H1 (cell line): ENCODE measurements around the gene ING5. TPM values are rescaled to one million over a fixed set of nuclear protein-coding genes. Genes with fewer than 3 reads are reported as not detected.

Source experiments
- CTCF ChIA-PET: fragments of 300-600 bp; sonication (Branson Sonifier 250); formaldehyde crosslinking; loops from one replicate; lab custom pipeline; 2021; ENCODE audit not compliant: partially characterized antibody; lab: Charles Lee
- POLR2A ChIA-PET: fragments of 300-600 bp; sonication (Branson Sonifier 250); formaldehyde crosslinking; loops from one replicate; lab custom pipeline; 2021; ENCODE audit warnings: inconsistent platforms; ENCODE audit not compliant: partially characterized antibody; lab: Charles Lee
- DNase-seq, 2 experiments: peaks; one replicate each; pipeline versions ENCODE4 v3.0.0 to v3.0.0-alpha.2; 2010 to 2022; ENCODE audit warnings: low spot score in 2 of 2, low read depth in 1 of 2, mixed read lengths in 1 of 2
- FAIRE-seq: peaks from 2 replicates; lab custom pipeline; 2011; peaks lifted over from hg19 to GRCh38; lab: Jason Lieb, UNC
- H2AFZ ChIP-seq: 2 replicates; pipeline ENCODE4 v1.8.1; 2012; ENCODE audit warnings: low read length, inconsistent platforms
- H2AK5ac ChIP-seq: 2 replicates; pipeline ENCODE4 v1.6.1; 2013; ENCODE audit warnings: low read depth, low read length
- H2BK120ac ChIP-seq: replicated peaks from 2 replicates; pipeline ENCODE3; 2013; ENCODE audit warnings: low read depth, low read length, inconsistent platforms
- H2BK12ac ChIP-seq: 2 replicates; pipeline ENCODE4 v1.6.1; 2013; ENCODE audit warnings: low read depth, low read length
- H2BK15ac ChIP-seq: 2 replicates; pipeline ENCODE4 v1.6.1; 2013; ENCODE audit warnings: low read length
- H2BK20ac ChIP-seq: 2 replicates; pipeline ENCODE4 v1.6.1; 2013; ENCODE audit warnings: low read length
- H2BK5ac ChIP-seq: 2 replicates; pipeline ENCODE4 v1.6.1; 2013; ENCODE audit warnings: low read depth, low read length
- H3K14ac ChIP-seq: 2 replicates; pipeline ENCODE4 v1.6.1; 2013; ENCODE audit warnings: inconsistent platforms; ENCODE audit not compliant: insufficient read length
- H3K18ac ChIP-seq: 2 replicates; pipeline ENCODE4 v1.6.1; 2013; ENCODE audit warnings: low read length; ENCODE audit errors: extremely low read depth
- H3K23ac ChIP-seq: 2 replicates; pipeline ENCODE4 v1.6.1; 2013; ENCODE audit warnings: inconsistent platforms; ENCODE audit not compliant: insufficient read length
- H3K23me2 ChIP-seq: 2 replicates; pipeline ENCODE4 v1.6.1; 2013; ENCODE audit warnings: low read depth, low read length
- H3K27ac ChIP-seq: 2 replicates; pipeline ENCODE4 v1.6.1; 2011; ENCODE audit warnings: low read depth, low read length, inconsistent platforms
- H3K27me3 ChIP-seq, 4 experiments: replicated peaks in 1 of 4; 1 replicate in 1 of 4; 2 replicates in 3 of 4; pipeline versions ENCODE4 v1.6.1 to v1.8.1; 2011 to 2013; ENCODE audit warnings: low read length in 3 of 4, mild to moderate bottlenecking in 3 of 4, inconsistent platforms in 2 of 4, mixed read lengths in 2 of 4, moderate library complexity in 1 of 4; ENCODE audit not compliant: control insufficient read depth in 3 of 4, insufficient read depth in 3 of 4; ENCODE audit errors: extremely low read depth in 1 of 4
- H3K36me3 ChIP-seq, 4 experiments: 2 replicates each; pipeline versions ENCODE4 v1.6.1 to v1.8.1; 2011 to 2013; ENCODE audit warnings: mild to moderate bottlenecking in 4 of 4, low read length in 3 of 4, moderate library complexity in 2 of 4, control low read depth in 1 of 4, inconsistent platforms in 1 of 4; ENCODE audit not compliant: insufficient read depth in 4 of 4, control insufficient read depth in 2 of 4
- H3K4ac ChIP-seq: replicated peaks from 2 replicates; pipeline ENCODE3; 2013; ENCODE audit warnings: low read length, low read depth, mixed read lengths, inconsistent platforms; ENCODE audit not compliant: insufficient read length
- H3K4me1 ChIP-seq, 4 experiments: replicated peaks in 1 of 4; 1 replicate in 1 of 4; 2 replicates in 3 of 4; pipeline versions ENCODE4 v1.6.1 to v1.8.1; 2011 to 2013; ENCODE audit warnings: low read length in 3 of 4, inconsistent platforms in 2 of 4, mixed read lengths in 1 of 4; ENCODE audit not compliant: insufficient read depth in 4 of 4, control insufficient read depth in 3 of 4
- H3K4me2 ChIP-seq, 2 experiments: 2 replicates each; pipeline versions ENCODE4 v1.6.1 to v1.8.1; 2011 to 2013; ENCODE audit warnings: low read depth in 2 of 2, low read length in 2 of 2, control low read depth in 1 of 2, inconsistent platforms in 1 of 2, mild to moderate bottlenecking in 1 of 2; ENCODE audit not compliant: insufficient read depth in 1 of 2
- H3K4me3 ChIP-seq, 4 experiments: fragments of 200-600, 300-600 bp in 1 of 4; sonication (generic), shearing (Covaris generic), sonication (Bioruptor Twin) in 1 of 4; 2 replicates each; pipeline versions ENCODE4 v1.5.1 to v1.8.1; 2011 to 2016; ENCODE audit warnings: low read length in 4 of 4, low read depth in 3 of 4, control low read depth in 2 of 4, inconsistent platforms in 2 of 4, mild to moderate bottlenecking in 2 of 4, mixed read lengths in 1 of 4, moderate library complexity in 1 of 4; ENCODE audit not compliant: insufficient read depth in 2 of 4; ENCODE audit errors: extremely low read depth in 1 of 4
- H3K56ac ChIP-seq: replicated peaks from 2 replicates; pipeline ENCODE3; 2013; ENCODE audit warnings: low read depth, mild to moderate bottlenecking, mixed read lengths, low read length, inconsistent platforms; ENCODE audit not compliant: insufficient read length
- H3K79me1 ChIP-seq: 2 replicates; pipeline ENCODE4 v1.6.1; 2013; ENCODE audit warnings: low read depth, low read length, control low read depth
- H3K79me2 ChIP-seq, 2 experiments: 2 replicates each; pipeline versions ENCODE4 v1.6.1 to v1.8.1; 2012 to 2013; ENCODE audit warnings: low read length in 2 of 2, mild to moderate bottlenecking in 2 of 2, inconsistent platforms in 1 of 2; ENCODE audit not compliant: insufficient read depth in 2 of 2, control insufficient read depth in 1 of 2
- H3K9ac ChIP-seq, 4 experiments: replicated peaks in 1 of 4; 1 replicate in 1 of 4; 2 replicates in 3 of 4; pipeline versions ENCODE4 v1.6.1 to v1.8.1; 2011 to 2013; ENCODE audit warnings: low read depth in 3 of 4, low read length in 3 of 4, control low read depth in 2 of 4, mild to moderate bottlenecking in 2 of 4, moderate library complexity in 2 of 4, inconsistent platforms in 1 of 4; ENCODE audit errors: extremely low read depth in 1 of 4
- H3K9me3 ChIP-seq, 2 experiments: 2 replicates each; pipeline versions ENCODE4 v1.6.1 to v1.8.1; 2012 to 2013; ENCODE audit warnings: mild to moderate bottlenecking in 2 of 2, moderate library complexity in 2 of 2, control low read depth in 1 of 2, inconsistent platforms in 1 of 2, low read depth in 1 of 2, low read length in 1 of 2, mixed read lengths in 1 of 2; ENCODE audit not compliant: insufficient read depth in 2 of 2
- H4K20me1 ChIP-seq, 2 experiments: replicated peaks in 1 of 2; 2 replicates each; pipeline versions ENCODE3 to v1.8.1; 2011 to 2013; ENCODE audit warnings: inconsistent platforms in 2 of 2, low read length in 2 of 2, mild to moderate bottlenecking in 1 of 2; ENCODE audit not compliant: insufficient read depth in 2 of 2, control insufficient read depth in 1 of 2
- H4K5ac ChIP-seq: 2 replicates; pipeline ENCODE4 v1.6.1; 2013; ENCODE audit warnings: low read length, low read depth, mixed read lengths, inconsistent platforms; ENCODE audit not compliant: insufficient read length
- H4K8ac ChIP-seq: 2 replicates; pipeline ENCODE4 v1.8.0; 2013; ENCODE audit warnings: mild to moderate bottlenecking, moderate library complexity, low read length, inconsistent platforms; ENCODE audit not compliant: insufficient read depth; ENCODE audit errors: extremely low read depth
- H4K91ac ChIP-seq: replicated peaks from 2 replicates; pipeline ENCODE3; 2013; ENCODE audit warnings: low read length, mixed read lengths, inconsistent platforms; ENCODE audit not compliant: insufficient read length
- FOSL1 ChIP-seq: IDR thresholded peaks from 2 replicates; pipeline ENCODE4 v1.6.1; 2011; ENCODE audit warnings: mild to moderate bottlenecking, low read depth, low read length, moderate library complexity; ENCODE audit not compliant: insufficient read depth
- KDM4A ChIP-seq: IDR thresholded peaks from one replicate; pipeline ENCODE4 v1.7.1; 2012; ENCODE audit warnings: low read depth, mild to moderate bottlenecking, moderate library complexity, low read length, inconsistent platforms; ENCODE audit not compliant: severe bottlenecking
- NANOG ChIP-seq: IDR thresholded peaks from 2 replicates; pipeline ENCODE4 v1.6.1; 2011; ENCODE audit warnings: low read length, low read depth, mild to moderate bottlenecking, inconsistent platforms; ENCODE audit not compliant: insufficient read depth, poor library complexity, severe bottlenecking
- POLR2A ChIP-seq, 2 experiments: IDR thresholded peaks; 1 replicate in 1 of 2; 2 replicates in 1 of 2; pipeline ENCODE4 v1.6.1; 2011; ENCODE audit warnings: low read depth in 2 of 2, low read length in 2 of 2, mild to moderate bottlenecking in 2 of 2; ENCODE audit errors: control extremely low read depth in 1 of 2
- RBBP5 ChIP-seq: IDR thresholded peaks from 2 replicates; pipeline ENCODE4 v1.7.1; 2012; ENCODE audit warnings: low read depth, mild to moderate bottlenecking, inconsistent platforms, low read length, moderate library complexity, borderline replicate concordance
- SP1 ChIP-seq: IDR thresholded peaks from 2 replicates; pipeline ENCODE4 v1.6.1; 2011; ENCODE audit warnings: low read depth, low read length
- TCF12 ChIP-seq: IDR thresholded peaks from 2 replicates; pipeline ENCODE4 v1.6.1; 2011; ENCODE audit warnings: low read depth, mild to moderate bottlenecking, low read length
- YY1 ChIP-seq: IDR thresholded peaks from 2 replicates; pipeline ENCODE4 v1.6.1; 2011; ENCODE audit warnings: low read depth, mild to moderate bottlenecking, low read length
- WGBS, 2 experiments: shearing (Covaris generic) in 1 of 2; methylation state at CpG; one replicate each; pipeline versions ENCODE4 v1.1.6 to v1.1.7; 2013 to 2015; ENCODE audit warnings: low lambda C conversion rate in 2 of 2, mixed read lengths in 2 of 2, inconsistent platforms in 1 of 2, low coverage in 1 of 2, missing lambda C conversion rate in 1 of 2; ENCODE audit not compliant: insufficient replicate concordance in 2 of 2, insufficient coverage in 1 of 2, insufficient read length in 1 of 2; ENCODE audit errors: extremely low coverage in 1 of 2, missing lambda C conversion rate in 1 of 2; 5-methylcytosine and 5-hydroxymethylcytosine counted together
- polyA plus RNA-seq, 7 experiments: library from polyadenylated mRNA; depleted of rRNA in 3 of 7; stranded (reverse) in 5 of 7; unstranded in 2 of 7; fragments of >200 nt in 5 of 7; fragments of 200-250 nt in 2 of 7; gene quantifications; 1 replicate in 5 of 7; 2 replicates in 1 of 7; 4 replicates in 1 of 7; pipeline versions ENCODE4 v1.2.1 to v1.2.3, GENCODE V29; 2011 to 2013; ENCODE audit warnings: missing spikeins in 2 of 7, mixed read lengths in 2 of 7
- total RNA-seq: library from RNA; stranded (reverse); fragmentation: NEBNext Ultra II Directional; extraction: Animal tissue kit (Norgen Biotek cat#: 25700); gene quantifications from 2 replicates; pipeline ENCODE4 v1.2.1, GENCODE V29; 2021
- TF ChIP-seq, protein P1 (sequence below): IDR thresholded peaks from 2 replicates; pipeline ENCODE4 v1.6.1; 2012; ENCODE audit warnings: inconsistent platforms

ING5 gene
- total and polyA plus RNA-seq, 2 of the 8 experiments (the other 6 are each of a cell fraction or from before 2014, with no cell fraction given), result 41.5 to 47.4 TPM

DNA sequence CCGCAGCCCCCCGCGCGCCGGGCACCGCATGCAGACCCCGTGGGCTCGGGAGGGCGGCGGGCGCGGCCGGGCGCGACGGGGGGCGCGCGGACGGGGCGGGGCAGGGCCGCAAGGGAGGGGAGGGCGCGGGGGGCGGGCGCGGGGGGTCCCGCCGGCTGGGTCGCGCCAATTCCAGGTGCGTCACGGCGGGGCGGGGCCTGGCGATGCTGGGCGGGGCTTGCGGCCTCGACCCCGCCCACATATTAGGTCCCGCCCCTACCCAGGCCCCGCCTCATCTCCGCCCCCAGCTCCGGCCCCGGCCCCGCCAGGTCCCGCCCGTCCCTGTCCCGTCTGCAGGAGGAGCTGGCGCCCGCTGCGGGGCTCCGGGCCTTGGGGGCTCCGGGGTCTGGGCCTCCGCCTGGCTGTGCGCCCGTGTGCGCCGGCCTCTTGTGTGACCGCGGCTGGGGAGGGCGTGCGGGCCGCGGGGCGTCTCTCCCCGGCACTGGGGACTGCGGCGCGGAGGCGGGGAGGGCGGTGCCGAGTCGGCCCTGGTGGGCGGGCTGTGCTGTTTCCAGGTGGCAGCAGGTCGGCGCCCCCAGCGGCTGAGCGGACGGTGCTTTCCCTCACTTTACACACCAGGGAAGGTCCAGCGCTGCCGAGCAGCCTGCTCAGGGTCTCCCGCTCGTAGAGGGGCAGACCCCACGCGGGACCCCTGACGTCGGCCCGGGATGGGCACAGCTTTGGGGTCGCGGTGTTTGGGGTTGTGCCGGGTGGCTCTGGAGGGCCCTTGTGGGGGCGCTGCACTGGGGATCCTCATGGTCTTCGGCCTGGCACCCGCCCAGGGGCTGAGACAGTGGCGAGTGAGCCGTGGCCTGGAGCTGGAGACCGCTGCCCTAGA, 554 bp downstream of the ING5 start:
- ChIA-PET CTCF (interaction anchor here (0.6 to 2.6 kb wide), 14 partner anchors 11 to 924 kb away, joined by 3 to 11 read pairs (median 4); partner anchors contain the start of genes D2HGDH and DTYMK), POLR2A (interaction anchor here (0.6 to 11.2 kb wide), 31 partner anchors 8 to 600 kb away, joined by 3 to 265 read pairs (median 3); partner anchors contain the start of genes D2HGDH, DTYMK, MTERF4 and NEU4)
- H2BK5ac ChIP-seq, result no peak overlapping the region
- no peak overlapping the region for H4K91ac ChIP-seq
- no peak overlapping the region for H2AFZ ChIP-seq
- peaks cover 5% of the 10 kb centered on the region; the same call in 1 of the 2 replicates for H3K79me1 ChIP-seq
- no peak overlapping the region for H2BK15ac ChIP-seq
- no peak overlapping the region for H2BK120ac ChIP-seq
- H3K9ac ChIP-seq, result peak overlapping the region in 3 of 4 experiments; percentile 97 to 99 (median 98); a peak in 6 of 7 replicates
- no peak overlapping the region for H2AK5ac ChIP-seq
- peaks cover 8 to 23% (median 16%) of the 10 kb centered on the region in 4 experiments for H3K36me3 ChIP-seq
- H3K23me2 ChIP-seq, result peaks cover 2% of the 10 kb centered on the region; the same call in 1 of the 2 replicates
- no peak overlapping the region for H2BK20ac ChIP-seq
- H4K5ac ChIP-seq, result no peak overlapping the region
- H3K4me2 ChIP-seq, result peak overlapping the region; percentile 63 to 79
- no peaks in the 10 kb centered on the region for H3K27me3 ChIP-seq
- no peak overlapping the region for H3K56ac ChIP-seq
- DNase-seq, result peak; percentile 57 to 90
- no peak overlapping the region for H3K14ac ChIP-seq
- peaks cover 0 to 5% (median 3%) of the 10 kb centered on the region in 4 experiments; a peak in 4 of 7 replicates for H3K4me1 ChIP-seq
- WGBS, 2 experiments, result 4% methylated on average over 31 of the region's 98 CpGs; no CpG with 5 or more reads in 1 of the 2 experiments
- peak overlapping the region; percentile 76 to 95 (median 81) for H3K4me3 ChIP-seq
- peak overlapping the region; percentile 95; the same call in 1 of the 2 replicates for H4K8ac ChIP-seq
- peaks cover 4 to 8% of the 10 kb centered on the region in 2 experiments for H4K20me1 ChIP-seq
- no peak overlapping the region for H3K23ac ChIP-seq
- H3K18ac ChIP-seq, result peak overlapping the region; percentile 32
- H2BK12ac ChIP-seq, result no peak overlapping the region
- peak overlapping the region; percentile 98; the same call in 1 of the 2 replicates for H3K27ac ChIP-seq
- H3K4ac ChIP-seq, result no peak overlapping the region
- no peaks in the 10 kb centered on the region for H3K9me3 ChIP-seq
- FAIRE-seq, result no peak
- H3K79me2 ChIP-seq, result peaks cover 5 to 19% of the 10 kb centered on the region in 2 experiments; a peak in 3 of 4 replicates
- TF ChIP-seq POLR2A (IDR thresholded peaks at IDR 0.05; ENCODE audit: control extremely low read depth in 1 of 2, low read depth in 2 of 2, low read length in 2 of 2), result no peak; a peak in 1 of 3 replicates
- TF ChIP-seq RBBP5, result 0 out of 2 replicates have a peak, but pooled peaks have one; percentile 39
- 0 out of 2 replicates have a peak, but pooled peaks have one; percentile 11 for TF ChIP-seq TCF12
- 0 out of 2 replicates have a peak, but pooled peaks have one; percentile 8 for TF ChIP-seq YY1
- TF ChIP-seq FOSL1, result no peak
- no peak for TF ChIP-seq KDM4A
- TF ChIP-seq, protein P1, sequence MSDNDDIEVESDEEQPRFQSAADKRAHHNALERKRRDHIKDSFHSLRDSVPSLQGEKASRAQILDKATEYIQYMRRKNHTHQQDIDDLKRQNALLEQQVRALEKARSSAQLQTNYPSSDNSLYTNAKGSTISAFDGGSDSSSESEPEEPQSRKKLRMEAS, result 0 out of 2 replicates have a peak, but pooled peaks have one; percentile 24
- TF ChIP-seq SP1, result 0 out of 2 replicates have a peak, but pooled peaks have one; percentile 32
- TF ChIP-seq NANOG, result no peak
